ENCODE results near the gene UBE2I.
A peak's percentile ranks its signal among the peaks of the same experiment; 100 is the strongest.

UBE2I gene

DNA sequence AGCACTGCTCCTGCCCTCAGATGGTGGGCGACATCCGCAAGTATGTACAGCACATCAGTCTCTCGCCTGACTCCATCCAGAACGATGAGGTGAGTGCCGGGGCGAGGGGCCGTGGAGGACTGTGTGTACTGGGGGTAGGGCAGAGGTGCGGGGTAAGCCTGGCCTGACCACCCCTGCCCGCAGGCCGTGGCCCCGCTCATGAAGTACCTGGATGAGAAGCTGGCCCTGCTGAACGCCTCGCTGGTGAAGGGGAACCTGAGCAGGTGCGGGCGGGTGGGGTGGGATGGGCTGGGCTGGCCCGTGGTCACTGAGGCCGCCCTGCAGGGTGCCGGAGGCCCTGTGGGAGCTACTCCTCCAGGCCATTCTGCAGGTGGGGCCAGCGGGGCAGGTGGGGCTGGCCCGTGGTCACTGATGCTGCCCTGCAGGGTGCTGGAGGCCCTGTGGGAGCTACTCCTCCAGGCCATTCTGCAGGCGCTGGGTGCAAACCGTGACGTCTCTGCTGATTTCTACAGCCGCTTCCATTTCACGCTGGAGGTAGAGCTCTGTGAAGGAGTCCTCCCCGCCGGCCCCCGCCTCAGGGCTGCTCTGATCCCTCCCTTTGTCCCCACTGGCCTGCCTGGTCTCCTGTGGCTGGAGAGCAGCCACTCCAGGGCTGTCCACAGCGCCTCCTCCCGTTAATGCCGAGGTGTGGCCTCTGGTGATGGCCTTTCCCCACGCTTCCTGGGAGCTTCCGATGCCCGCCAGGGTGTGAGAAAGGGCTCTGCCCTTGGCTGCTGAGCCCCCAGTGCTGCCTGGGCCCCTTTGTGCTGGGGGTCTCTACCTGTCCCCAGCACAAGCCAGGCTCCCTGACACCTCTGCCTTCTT, 37.2 kb downstream of the UBE2I start:
- Histone ChIP-seq H3K36me3 (replicated peaks) (peaks cover 14% of the 10 kb centered on the region), H3K4me1 (peaks cover 11% of the 10 kb centered on the region), H3K27me3 (ENCODE audit: low read depth) (no peaks in the 10 kb centered on the region), H3K4me3 (no peak overlapping the region), H3K9me3 (no peaks in the 10 kb centered on the region)
- peak in 1 of 2 experiments; percentile 37 for DNase-seq (ENCODE audit: low spot score in 2 of 2)
- in situ Hi-C loops (cut with MboI; ENCODE audit: low sequenced_read_pairs), result no loop called here

DNA sequence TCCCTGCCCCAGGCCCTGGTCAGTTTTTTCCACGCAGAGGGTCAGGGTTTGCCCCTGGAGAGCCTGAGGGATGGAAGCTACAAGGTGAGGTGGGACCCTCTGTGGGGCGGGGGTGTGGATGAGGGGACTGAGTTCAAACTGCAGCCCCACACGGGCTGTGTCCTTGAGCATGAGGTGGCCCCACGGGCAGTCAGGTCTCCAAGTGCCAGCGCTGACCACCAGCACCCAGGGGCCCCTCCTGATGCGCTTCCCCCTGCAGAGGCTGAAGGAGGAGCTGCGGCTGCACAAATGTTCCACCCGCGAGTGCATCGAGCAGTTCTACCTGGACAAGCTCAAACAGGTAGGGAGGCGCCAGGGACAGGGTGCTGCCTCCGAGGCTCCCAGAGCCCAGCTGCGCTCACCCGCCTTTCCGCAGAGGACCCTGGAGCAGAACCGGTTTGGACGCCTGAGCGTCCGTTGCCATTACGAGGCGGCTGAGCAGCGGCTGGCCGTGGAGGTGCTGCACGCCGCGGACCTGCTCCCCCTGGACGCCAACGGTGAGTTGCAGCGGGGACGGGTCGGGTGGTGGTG, 37.9 kb downstream of the UBE2I start:
- no peak for DNase-seq (ENCODE audit: low spot score in 2 of 2)
- in situ Hi-C loops (cut with MboI; ENCODE audit: low sequenced_read_pairs), result no loop called here
- H3K4me3 ChIP-seq, result no peak overlapping the region
- H3K27me3 ChIP-seq (ENCODE audit: low read depth), result no peaks in the 10 kb centered on the region
- peaks cover 14% of the 10 kb centered on the region for H3K36me3 ChIP-seq (replicated peaks)
- no peaks in the 10 kb centered on the region for H3K9me3 ChIP-seq
- H3K4me1 ChIP-seq, result peaks cover 11% of the 10 kb centered on the region

- Histone ChIP-seq H3K4me3 (no peak overlapping the region), H3K27me3 (ENCODE audit: low read depth) (no peaks in the 10 kb centered on the region), H3K36me3 (replicated peaks) (peaks cover 14% of the 10 kb centered on the region), H3K9me3 (no peaks in the 10 kb centered on the region), H3K4me1 (peaks cover 7% of the 10 kb centered on the region)
- no peak for DNase-seq (ENCODE audit: low spot score in 2 of 2)
- in situ Hi-C loops (cut with MboI; ENCODE audit: low sequenced_read_pairs), result no loop called here
Measured at GRCh38 chr16:1347962-1348361, 38.5 kb downstream of the UBE2I start.

DNA sequence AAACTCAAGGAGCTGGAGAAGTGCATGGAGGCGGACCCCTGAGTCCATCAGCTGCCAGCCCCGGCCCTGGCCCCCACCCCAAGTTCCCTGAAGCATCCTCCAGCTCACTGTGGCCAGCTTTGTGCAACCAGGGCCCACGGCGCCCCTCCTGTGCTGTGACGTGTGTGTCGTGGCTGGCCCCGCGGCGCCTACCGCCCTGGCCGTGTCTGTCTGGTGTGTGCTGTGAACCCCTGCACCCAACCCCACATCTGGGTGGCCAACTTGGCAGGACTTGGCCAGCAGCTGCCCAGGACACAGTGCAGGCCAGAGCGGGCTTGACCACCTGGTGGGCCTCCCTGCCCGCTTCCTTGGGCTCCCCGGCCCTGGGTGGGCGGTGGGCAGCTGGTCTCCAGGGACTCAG, 39.0 kb downstream of the UBE2I start:
- peaks cover 5% of the 10 kb centered on the region for H3K4me1 ChIP-seq
- in situ Hi-C loops (cut with MboI; ENCODE audit: low sequenced_read_pairs), result no loop called here
- DNase-seq (ENCODE audit: low spot score in 2 of 2), result no peak
- peaks cover 14% of the 10 kb centered on the region for H3K36me3 ChIP-seq (replicated peaks)
- no peak overlapping the region for H3K4me3 ChIP-seq
- no peaks in the 10 kb centered on the region for H3K9me3 ChIP-seq
- H3K27me3 ChIP-seq (ENCODE audit: low read depth), result no peaks in the 10 kb centered on the region

DNA sequence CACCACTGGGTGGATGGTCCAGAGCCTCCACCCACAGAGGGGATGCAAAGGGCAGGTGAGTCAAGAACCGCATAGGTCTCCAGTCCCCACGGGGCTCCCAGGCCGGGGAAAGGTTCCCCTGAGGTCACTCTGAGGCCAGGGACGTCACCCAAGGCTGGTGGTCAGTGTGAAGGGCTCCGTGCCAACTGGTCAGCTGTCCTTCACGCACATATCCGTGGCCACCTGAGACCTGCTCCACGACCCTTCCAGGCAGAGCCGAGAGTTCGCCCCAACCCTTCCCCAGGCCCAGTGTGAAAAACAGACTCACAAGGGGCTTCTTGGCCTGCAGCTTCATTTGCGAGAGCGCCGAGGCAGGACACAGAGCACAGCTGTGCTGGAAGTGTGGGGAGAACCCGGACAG, 39.5 kb downstream of the UBE2I start:
- H3K27me3 ChIP-seq (ENCODE audit: low read depth), result no peaks in the 10 kb centered on the region
- H3K4me3 ChIP-seq, result no peak overlapping the region
- no peaks in the 10 kb centered on the region for H3K9me3 ChIP-seq
- in situ Hi-C loops (cut with MboI; ENCODE audit: low sequenced_read_pairs), result no loop called here
- H3K36me3 ChIP-seq (replicated peaks), result peaks cover 14% of the 10 kb centered on the region
- DNase-seq (ENCODE audit: low spot score in 2 of 2), result no peak
- H3K4me1 ChIP-seq, result peaks cover 4% of the 10 kb centered on the region; the same call in 1 of the 2 replicates

DNA sequence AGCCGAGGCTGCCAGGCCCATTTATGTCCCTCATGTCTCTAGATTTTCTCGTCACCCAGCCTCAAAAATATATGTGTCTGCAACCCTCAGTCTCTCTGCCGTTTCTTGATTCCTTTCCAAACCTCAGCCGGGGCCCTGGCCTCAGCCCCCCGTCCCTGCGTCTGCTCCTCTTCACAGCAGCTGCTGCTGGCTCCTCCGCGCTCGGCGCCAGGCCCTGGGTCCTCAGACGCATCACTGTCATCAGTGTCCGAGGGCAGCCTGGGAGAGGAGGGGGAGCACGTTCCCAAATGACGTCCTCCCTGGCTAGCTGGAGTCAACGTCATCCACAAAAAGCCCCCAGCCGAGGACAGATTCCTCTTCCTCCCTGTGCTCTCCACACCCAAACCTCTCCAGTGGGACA, 39.9 kb downstream of the UBE2I start:
- H3K27me3 ChIP-seq (ENCODE audit: low read depth), result no peaks in the 10 kb centered on the region
- peaks cover 14% of the 10 kb centered on the region for H3K36me3 ChIP-seq (replicated peaks)
- H3K9me3 ChIP-seq, result no peaks in the 10 kb centered on the region
- DNase-seq (ENCODE audit: low spot score in 2 of 2), result no peak
- H3K4me1 ChIP-seq, result peaks cover 4% of the 10 kb centered on the region; the same call in 1 of the 2 replicates
- H3K4me3 ChIP-seq, result no peak overlapping the region
- in situ Hi-C loops (cut with MboI; ENCODE audit: low sequenced_read_pairs), result no loop called here

DNA sequence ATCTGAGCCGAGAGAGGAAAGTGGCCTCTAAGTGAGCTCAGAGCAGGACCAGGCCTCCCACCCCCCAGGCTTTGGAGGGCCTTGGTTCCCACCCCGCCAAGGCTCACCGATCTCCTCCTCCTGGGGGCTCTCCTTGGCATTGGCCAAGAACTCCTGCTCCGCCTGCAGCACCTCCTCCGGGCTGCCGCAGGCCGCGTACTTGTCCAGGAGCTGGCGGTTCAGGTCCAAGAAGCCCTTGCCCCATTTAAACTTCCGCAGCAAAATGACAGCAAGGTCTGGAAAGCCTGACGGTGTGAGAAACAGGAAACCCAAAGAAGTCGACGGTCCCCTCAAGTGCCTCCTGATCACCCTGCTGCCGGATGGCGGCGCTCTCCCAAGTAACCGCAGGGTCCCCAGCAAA, 40.5 kb downstream of the UBE2I start:
- no peaks in the 10 kb centered on the region for H3K27me3 ChIP-seq (ENCODE audit: low read depth)
- H3K9me3 ChIP-seq, result no peaks in the 10 kb centered on the region
- peaks cover 14% of the 10 kb centered on the region for H3K36me3 ChIP-seq (replicated peaks)
- no peak for DNase-seq (ENCODE audit: low spot score in 2 of 2)
- no peak overlapping the region for H3K4me3 ChIP-seq
- in situ Hi-C loops (cut with MboI; ENCODE audit: low sequenced_read_pairs), result no loop called here
- peaks cover 4% of the 10 kb centered on the region; the same call in 1 of the 2 replicates for H3K4me1 ChIP-seq

- Histone ChIP-seq H3K36me3 (replicated peaks) (peaks cover 14% of the 10 kb centered on the region), H3K27me3 (ENCODE audit: low read depth) (no peaks in the 10 kb centered on the region), H3K9me3 (no peaks in the 10 kb centered on the region), H3K4me3 (peak overlapping the region; percentile 64), H3K4me1 (peaks cover 4% of the 10 kb centered on the region; the same call in 1 of the 2 replicates)
- in situ Hi-C loops (cut with MboI; ENCODE audit: low sequenced_read_pairs), result no loop called here
- DNase-seq (ENCODE audit: low spot score in 2 of 2), result no peak
Measured at GRCh38 chr16:1350691-1351090, 41.3 kb downstream of the UBE2I start.

GRCh38 chr16:1351215-1351581, 41.8 kb downstream of the UBE2I start:
- peaks cover 4% of the 10 kb centered on the region; the same call in 1 of the 2 replicates for H3K4me1 ChIP-seq
- no peaks in the 10 kb centered on the region for H3K27me3 ChIP-seq (ENCODE audit: low read depth)
- no peaks in the 10 kb centered on the region for H3K9me3 ChIP-seq
- no peak for DNase-seq (ENCODE audit: low spot score in 2 of 2)
- in situ Hi-C loops (cut with MboI; ENCODE audit: low sequenced_read_pairs), result no loop called here
- H3K36me3 ChIP-seq (replicated peaks), result peaks cover 14% of the 10 kb centered on the region
- H3K4me3 ChIP-seq, result peak overlapping the region; percentile 64

GRCh38 chr16:1351582-1352362, 42.3 kb downstream of the UBE2I start, which contains the start of the genes GNPTG and TSR3:
Gene GNPTG, plus strand, starts transcription at chr16:1351931. Its CDS starts 35 bp downstream, at chr16:1351966.
Gene TSR3, minus strand, starts transcription at chr16:1351878. Its CDS starts 74 bp downstream, at chr16:1351804.
- H3K4me3 ChIP-seq, result peak within 1 kb of the TSS; percentile 64
- peak; percentile 49 to 83 for DNase-seq (ENCODE audit: low spot score in 2 of 2)
- H3K36me3 ChIP-seq (replicated peaks), result peaks cover 14% of the 10 kb centered on the region
- in situ Hi-C loops (cut with MboI; ENCODE audit: low sequenced_read_pairs), result no loop called here
- no peaks in the 10 kb centered on the region for H3K27me3 ChIP-seq (ENCODE audit: low read depth)
- peaks cover 4% of the 10 kb centered on the region; the same call in 1 of the 2 replicates for H3K4me1 ChIP-seq
- H3K9me3 ChIP-seq, result no peaks in the 10 kb centered on the region

DNA sequence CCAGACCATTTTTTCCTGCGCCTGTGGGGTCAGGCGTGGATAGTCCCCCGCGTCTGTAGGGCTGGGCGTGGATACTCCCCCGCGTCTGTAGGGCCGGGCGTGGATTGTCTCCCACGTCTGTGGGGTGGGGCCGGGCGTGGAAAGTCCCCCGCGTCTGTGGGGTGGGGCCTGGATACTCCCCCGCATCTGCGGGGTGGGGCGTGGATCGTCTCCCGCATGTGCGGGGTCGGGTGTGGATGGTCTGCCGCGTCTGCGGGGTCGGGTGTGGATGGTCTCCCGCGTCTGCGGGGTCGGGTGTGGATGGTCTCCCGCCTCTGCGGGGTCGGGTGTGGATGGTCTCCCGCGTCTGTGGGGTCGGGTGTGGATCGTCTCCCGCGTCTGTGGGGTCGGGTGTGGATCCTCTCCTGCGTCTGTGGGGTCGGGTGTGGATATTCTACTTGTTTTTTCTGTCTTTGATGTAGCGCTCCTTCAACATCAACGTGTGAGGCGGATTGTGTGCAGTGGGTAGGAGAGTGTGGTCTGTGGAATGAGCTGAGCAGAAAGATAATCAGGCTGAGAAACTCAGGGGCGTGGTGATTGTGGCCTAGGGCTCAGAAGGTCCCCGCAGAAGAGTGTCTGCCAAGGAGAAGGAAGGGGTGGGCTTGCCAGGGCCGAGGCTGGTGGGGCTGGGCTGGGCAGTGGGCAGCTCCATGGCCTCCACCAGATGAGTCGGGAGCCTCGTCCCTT, 45.5 kb downstream of the UBE2I start:
- H3K27me3 ChIP-seq (ENCODE audit: low read depth), result no peaks in the 10 kb centered on the region
- no peak for DNase-seq (ENCODE audit: low spot score in 2 of 2)
- no peaks in the 10 kb centered on the region; the same call in none of the 2 replicates for H3K36me3 ChIP-seq (replicated peaks)
- in situ Hi-C loops (cut with MboI; ENCODE audit: low sequenced_read_pairs), result no loop called here
- H3K4me3 ChIP-seq, result no peak overlapping the region
- H3K9me3 ChIP-seq, result no peaks in the 10 kb centered on the region
- H3K4me1 ChIP-seq, result peaks cover 4% of the 10 kb centered on the region; the same call in 1 of the 2 replicates

DNA sequence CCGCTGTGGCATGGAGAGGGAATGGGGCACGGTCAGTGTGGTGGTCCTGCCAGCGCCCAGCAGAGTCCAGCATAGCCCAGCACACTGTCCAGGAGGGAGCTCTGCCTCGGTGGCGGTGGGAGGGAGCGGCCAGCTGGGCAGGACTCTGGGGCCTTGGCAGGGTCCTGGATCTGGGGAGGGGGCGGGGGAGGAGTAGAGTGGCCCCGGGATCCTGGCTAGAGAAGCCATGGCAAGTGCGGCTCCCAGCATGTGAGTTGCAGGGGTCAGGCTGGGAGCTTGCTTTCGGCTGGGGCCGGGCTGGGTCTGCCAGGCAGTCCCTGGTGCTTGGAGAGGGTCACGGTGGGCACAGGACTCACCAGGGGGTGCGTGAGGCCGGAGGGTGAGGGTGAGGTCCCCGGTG, 46.2 kb downstream of the UBE2I start:
- Histone ChIP-seq H3K4me1 (peaks cover 4% of the 10 kb centered on the region; the same call in 1 of the 2 replicates), H3K27me3 (ENCODE audit: low read depth) (no peaks in the 10 kb centered on the region), H3K36me3 (replicated peaks) (peaks cover 2% of the 10 kb centered on the region), H3K9me3 (no peaks in the 10 kb centered on the region), H3K4me3 (no peak overlapping the region)
- in situ Hi-C loops (cut with MboI; ENCODE audit: low sequenced_read_pairs), result no loop called here
- DNase-seq (ENCODE audit: low spot score in 2 of 2), result no peak
